Trophoblast cell (in vitro differentiated cells and primary cell): ENCODE data around the gene TRNP1.
A peak's percentile ranks its signal among the peaks of the same experiment; 100 is the strongest.

ENCODE experiments used
- DNase-seq, 2 donors: peaks; one replicate each; pipeline ENCODE4 v3.0.0-alpha.2; 2016
- H2AFZ ChIP-seq: 2 replicates; pipeline ENCODE4 v1.6.1; 2013; ENCODE audit warnings: low read length, moderate library complexity, mild to moderate bottlenecking; ENCODE audit not compliant: insufficient read depth, poor library complexity
- H2AK5ac ChIP-seq: 2 replicates; pipeline ENCODE4 v1.6.1; 2013; ENCODE audit warnings: mild to moderate bottlenecking, low read length
- H2BK120ac ChIP-seq: 2 replicates; pipeline ENCODE4 v1.6.1; 2013; ENCODE audit warnings: low read length, mild to moderate bottlenecking, moderate library complexity; ENCODE audit not compliant: insufficient read depth, poor library complexity
- H2BK12ac ChIP-seq: 2 replicates; pipeline ENCODE4 v1.6.1; 2013; ENCODE audit warnings: mild to moderate bottlenecking, low read length, moderate library complexity
- H2BK5ac ChIP-seq: 2 replicates; pipeline ENCODE4 v1.6.1; 2013; ENCODE audit warnings: low read length, low read depth, moderate library complexity, mild to moderate bottlenecking; ENCODE audit not compliant: poor library complexity
- H3K14ac ChIP-seq: 2 replicates; pipeline ENCODE4 v1.6.1; 2013; ENCODE audit warnings: mild to moderate bottlenecking, low read length
- H3K18ac ChIP-seq: 2 replicates; pipeline ENCODE4 v1.6.1; 2013; ENCODE audit warnings: mild to moderate bottlenecking, low read length
- H3K23ac ChIP-seq: 2 replicates; pipeline ENCODE4 v1.6.1; 2013; ENCODE audit warnings: low read length
- H3K27ac ChIP-seq: 2 replicates; pipeline ENCODE4 v1.5.1; 2013; ENCODE audit warnings: low read depth, mild to moderate bottlenecking, inconsistent platforms, low read length, moderate library complexity
- H3K27me3 ChIP-seq: 2 replicates; pipeline ENCODE4 v1.6.1; 2013; ENCODE audit warnings: inconsistent platforms, mild to moderate bottlenecking, low read length, moderate library complexity; ENCODE audit not compliant: insufficient read depth
- H3K36me3 ChIP-seq, 2 experiments: 1 replicate in 1 of 2; 2 replicates in 1 of 2; pipeline ENCODE4 v1.6.1; 2013; ENCODE audit warnings: low read length in 2 of 2, mild to moderate bottlenecking in 2 of 2, moderate library complexity in 1 of 2; ENCODE audit not compliant: insufficient read depth in 2 of 2, control insufficient read depth in 1 of 2
- H3K4ac ChIP-seq: 2 replicates; pipeline ENCODE4 v1.6.1; 2013; ENCODE audit warnings: low read depth, mild to moderate bottlenecking, low read length, moderate library complexity
- H3K4me1 ChIP-seq, 2 experiments: 1 replicate in 1 of 2; 2 replicates in 1 of 2; pipeline ENCODE4 v1.6.1; 2013; ENCODE audit warnings: low read length in 2 of 2, mild to moderate bottlenecking in 2 of 2, moderate library complexity in 1 of 2; ENCODE audit not compliant: insufficient read depth in 2 of 2, control insufficient read depth in 1 of 2
- H3K4me2 ChIP-seq: 2 replicates; pipeline ENCODE4 v1.6.1; 2013; ENCODE audit warnings: inconsistent platforms, mild to moderate bottlenecking, low read length, moderate library complexity
- H3K4me3 ChIP-seq: 2 replicates; pipeline ENCODE4 v1.5.1; 2013; ENCODE audit warnings: mild to moderate bottlenecking, low read depth, low read length, inconsistent platforms
- H3K79me1 ChIP-seq: one replicate; pipeline ENCODE4 v1.6.1; 2013; ENCODE audit warnings: low read length
- H3K79me2 ChIP-seq: 2 replicates; pipeline ENCODE4 v1.6.1; 2013; ENCODE audit warnings: low read length, mild to moderate bottlenecking; ENCODE audit not compliant: control insufficient read depth, insufficient read depth, poor library complexity
- H3K9ac ChIP-seq: 2 replicates; pipeline ENCODE4 v1.6.1; 2013; ENCODE audit warnings: mild to moderate bottlenecking, low read length
- H3K9me3 ChIP-seq: 2 replicates; pipeline ENCODE4 v1.6.1; 2013; ENCODE audit warnings: low read depth, mild to moderate bottlenecking, control low read depth, inconsistent platforms, low read length; ENCODE audit not compliant: insufficient read depth
- H4K12ac ChIP-seq: 2 replicates; pipeline ENCODE4 v1.6.1; 2013; ENCODE audit warnings: low read depth, mild to moderate bottlenecking, low read length, moderate library complexity
- H4K8ac ChIP-seq: 2 replicates; pipeline ENCODE4 v1.6.1; 2013; ENCODE audit warnings: low read depth, mild to moderate bottlenecking, low read length, moderate library complexity
- H4K91ac ChIP-seq: one replicate; pipeline ENCODE4 v1.6.1; 2013; ENCODE audit warnings: low read depth, mild to moderate bottlenecking, low read length, moderate library complexity
- WGBS: extraction: QIAGEN DNeasy Blood & Tissue Kit; methylation state at CpG from one replicate; pipeline ENCODE4 v1.1.7; 2013; ENCODE audit warnings: missing lambda C conversion rate; ENCODE audit not compliant: insufficient read length, insufficient coverage; ENCODE audit errors: extremely low coverage; 5-methylcytosine and 5-hydroxymethylcytosine counted together

TRNP1 gene

GRCh38 chr1:27026621-27027574 is 33.4 kb downstream of the TRNP1 start:
- peak overlapping the region; percentile 34 for H2BK12ac ChIP-seq
- WGBS: no CpG with 5 or more reads among the region's 19 CpGs

GRCh38 chr1:27027575-27028250 is 34.2 kb downstream of the TRNP1 start:
- H2BK5ac ChIP-seq: no peak overlapping the region
- peak overlapping the region; percentile 58 for H2AFZ ChIP-seq
- H3K9ac ChIP-seq: no peak overlapping the region
- H3K18ac ChIP-seq: no peak overlapping the region
- H2BK12ac ChIP-seq: peak overlapping the region; percentile 34
- no peak overlapping the region for H3K27ac ChIP-seq
- H3K23ac ChIP-seq: no peak overlapping the region
- H2AK5ac ChIP-seq: no peak overlapping the region
- H3K4me3 ChIP-seq: no peak overlapping the region
- H3K79me1 ChIP-seq: peaks cover 7% of the 10 kb centered on the region
- no peak overlapping the region for H3K14ac ChIP-seq
- no peak for DNase-seq
- peaks cover 6% of the 10 kb centered on the region for H3K79me2 ChIP-seq
- H3K36me3 ChIP-seq: no peaks in the 10 kb centered on the region
- H3K9me3 ChIP-seq: no peaks in the 10 kb centered on the region
- H3K4me2 ChIP-seq: no peak overlapping the region
- H3K27me3 ChIP-seq: no peaks in the 10 kb centered on the region
- H3K4me1 ChIP-seq: peaks cover 7 to 10% of the 10 kb centered on the region in 2 experiments
- no peak overlapping the region for H2BK120ac ChIP-seq
- H4K12ac ChIP-seq: no peak overlapping the region
- no peak overlapping the region for H3K4ac ChIP-seq
- peak overlapping the region; percentile 33 for H4K8ac ChIP-seq
- no peak overlapping the region for H4K91ac ChIP-seq
- no CpG with 5 or more reads among the region's 8 CpGs for WGBS

More at GRCh38 chr1:27026621-27027574, 33.4 kb downstream of the TRNP1 start:
- Histone ChIP-seq H4K12ac (peak overlapping the region; percentile 8), H2BK5ac (no peak overlapping the region), H2BK120ac (no peak overlapping the region), H2AFZ (peak overlapping the region; percentile 58), H2AK5ac (no peak overlapping the region), H3K27me3 (no peaks in the 10 kb centered on the region), H3K9ac (no peak overlapping the region), H3K9me3 (no peaks in the 10 kb centered on the region), H3K4me1 (peaks cover 7 to 10% of the 10 kb centered on the region in 2 experiments), H3K4ac (no peak overlapping the region), H3K4me2 (no peak overlapping the region), H3K79me2 (peaks cover 6% of the 10 kb centered on the region), H4K91ac (no peak overlapping the region), H3K79me1 (peaks cover 7% of the 10 kb centered on the region), H3K23ac (no peak overlapping the region), H4K8ac (peak overlapping the region; percentile 33), H3K18ac (no peak overlapping the region), H3K36me3 (no peaks in the 10 kb centered on the region), H3K4me3 (no peak overlapping the region), H3K27ac (no peak overlapping the region), H3K14ac (no peak overlapping the region)
- peak in 1 of 2 donors; percentile 40 for DNase-seq

- no CpG with 5 or more reads among the region's 9 CpGs for WGBS
- Histone ChIP-seq H3K23ac (no peak overlapping the region), H4K91ac (no peak overlapping the region), H3K9me3 (no peaks in the 10 kb centered on the region), H2AFZ (no peak overlapping the region), H3K27me3 (no peaks in the 10 kb centered on the region), H2BK12ac (no peak overlapping the region), H3K4me3 (no peak overlapping the region), H3K36me3 (no peaks in the 10 kb centered on the region), H3K18ac (no peak overlapping the region), H4K12ac (no peak overlapping the region), H3K79me1 (peaks cover 7% of the 10 kb centered on the region), H4K8ac (no peak overlapping the region), H3K9ac (no peak overlapping the region), H3K14ac (no peak overlapping the region), H2BK5ac (no peak overlapping the region), H2BK120ac (no peak overlapping the region), H3K4me1 (peaks cover 7 to 10% of the 10 kb centered on the region in 2 experiments), H2AK5ac (no peak overlapping the region), H3K4me2 (no peak overlapping the region), H3K27ac (no peak overlapping the region), H3K4ac (no peak overlapping the region), H3K79me2 (peaks cover 6% of the 10 kb centered on the region)
- DNase-seq: no peak
Observed at GRCh38 chr1:27029517-27029916, 36.0 kb downstream of the TRNP1 start.

GRCh38 chr1:27031235-27032118 is 38.0 kb downstream of the TRNP1 start:
- H2AFZ ChIP-seq: peak overlapping the region; percentile 71
- H3K36me3 ChIP-seq: no peaks in the 10 kb centered on the region
- peak overlapping the region; percentile 57 for H2AK5ac ChIP-seq
- H4K8ac ChIP-seq: peak overlapping the region; percentile 43
- H3K4me1 ChIP-seq: peaks cover 7 to 10% of the 10 kb centered on the region in 2 experiments
- H3K79me2 ChIP-seq: peaks cover 6% of the 10 kb centered on the region
- H4K91ac ChIP-seq: peak overlapping the region; percentile 92
- H3K9ac ChIP-seq: no peak overlapping the region
- no CpG with 5 or more reads among the region's 43 CpGs for WGBS
- DNase-seq: peak; percentile 76 to 92
- peak overlapping the region; percentile 53 for H3K4me2 ChIP-seq
- no peak overlapping the region for H3K4me3 ChIP-seq
- peak overlapping the region; percentile 28 for H2BK120ac ChIP-seq
- H3K9me3 ChIP-seq: no peaks in the 10 kb centered on the region
- H4K12ac ChIP-seq: peak overlapping the region; percentile 16
- H2BK12ac ChIP-seq: peak overlapping the region; percentile 89
- H3K23ac ChIP-seq: no peak overlapping the region
- H3K4ac ChIP-seq: peak overlapping the region; percentile 34
- H3K27me3 ChIP-seq: no peaks in the 10 kb centered on the region
- H3K79me1 ChIP-seq: peaks cover 7% of the 10 kb centered on the region
- H2BK5ac ChIP-seq: peak overlapping the region; percentile 48
- H3K27ac ChIP-seq: peak overlapping the region; percentile 50
- peak overlapping the region; percentile 27 for H3K14ac ChIP-seq
- H3K18ac ChIP-seq: peak overlapping the region; percentile 3
